ENCODE data around the gene CFAP299. TPM values are rescaled to one million over a fixed set of nuclear protein-coding genes. Genes with fewer than 3 reads are reported as not detected.

The CFAP299 gene
- total RNA-seq, 3 donors from 2014 or later = not detected

- peaks cover 20% of the 10 kb centered on the region for H3K4me1 Mint-ChIP-seq (ENCODE audit: low read depth)
- H3K36me3 Mint-ChIP-seq (ENCODE audit: insufficient read depth) = no peaks in the 10 kb centered on the region
- H3K27me3 Mint-ChIP-seq (ENCODE audit: low read depth) = no peaks in the 10 kb centered on the region
- H3K9me3 Mint-ChIP-seq = peaks cover 12% of the 10 kb centered on the region
- H3K4me3 Mint-ChIP-seq = no peak overlapping the region
- DNase-seq (no peak), ATAC-seq (no peak)
These were observed 506.2 kb downstream of the CFAP299 start for GRCh38 chr4:80841587-80842281.

GRCh38 chr4:80846210-80846609 lies 510.7 kb downstream of the CFAP299 start:
- H3K4me1 Mint-ChIP-seq (ENCODE audit: low read depth) = peaks cover 8% of the 10 kb centered on the region
- no peak for DNase-seq
- H3K36me3 Mint-ChIP-seq (ENCODE audit: insufficient read depth) = no peaks in the 10 kb centered on the region
- H3K4me3 Mint-ChIP-seq = no peak overlapping the region
- ATAC-seq = no peak
- peaks cover 5% of the 10 kb centered on the region for H3K27me3 Mint-ChIP-seq (ENCODE audit: low read depth)
- peaks cover 6% of the 10 kb centered on the region for H3K9me3 Mint-ChIP-seq

GRCh38 chr4:80852061-80852460 lies 516.5 kb downstream of the CFAP299 start:
- ATAC-seq (no peak), DNase-seq (no peak)
- no peaks in the 10 kb centered on the region for H3K9me3 Mint-ChIP-seq
- no peaks in the 10 kb centered on the region for H3K4me1 Mint-ChIP-seq (ENCODE audit: low read depth)
- no peak overlapping the region for H3K4me3 Mint-ChIP-seq
- H3K27me3 Mint-ChIP-seq (ENCODE audit: low read depth) = peaks cover 5% of the 10 kb centered on the region
- H3K36me3 Mint-ChIP-seq (ENCODE audit: insufficient read depth) = no peaks in the 10 kb centered on the region

- ATAC-seq (no peak), DNase-seq (no peak)
- H3K36me3 Mint-ChIP-seq (ENCODE audit: insufficient read depth) = no peaks in the 10 kb centered on the region
- H3K27me3 Mint-ChIP-seq (ENCODE audit: low read depth) = no peaks in the 10 kb centered on the region
- no peak overlapping the region for H3K4me3 Mint-ChIP-seq
- H3K9me3 Mint-ChIP-seq = no peaks in the 10 kb centered on the region
- H3K4me1 Mint-ChIP-seq (ENCODE audit: low read depth) = no peaks in the 10 kb centered on the region
These were observed 538.0 kb downstream of the CFAP299 start for GRCh38 chr4:80873571-80873970.

GRCh38 chr4:80874979-80875378 lies 539.4 kb downstream of the CFAP299 start:
- DNase-seq (no peak), ATAC-seq (no peak)
- H3K4me3 Mint-ChIP-seq = no peak overlapping the region
- no peaks in the 10 kb centered on the region for H3K4me1 Mint-ChIP-seq (ENCODE audit: low read depth)
- H3K27me3 Mint-ChIP-seq (ENCODE audit: low read depth) = no peaks in the 10 kb centered on the region
- H3K9me3 Mint-ChIP-seq = no peaks in the 10 kb centered on the region
- H3K36me3 Mint-ChIP-seq (ENCODE audit: insufficient read depth) = no peaks in the 10 kb centered on the region

GRCh38 chr4:80875642-80876041 lies 540.1 kb downstream of the CFAP299 start:
- no peaks in the 10 kb centered on the region for H3K4me1 Mint-ChIP-seq (ENCODE audit: low read depth)
- ATAC-seq (no peak), DNase-seq (no peak)
- H3K27me3 Mint-ChIP-seq (ENCODE audit: low read depth) = no peaks in the 10 kb centered on the region
- H3K36me3 Mint-ChIP-seq (ENCODE audit: insufficient read depth) = no peaks in the 10 kb centered on the region
- H3K9me3 Mint-ChIP-seq = no peaks in the 10 kb centered on the region
- no peak overlapping the region for H3K4me3 Mint-ChIP-seq

- no peak overlapping the region for H3K4me3 Mint-ChIP-seq
- ATAC-seq (no peak), DNase-seq (no peak)
- H3K4me1 Mint-ChIP-seq (ENCODE audit: low read depth) = no peaks in the 10 kb centered on the region
- no peaks in the 10 kb centered on the region for H3K9me3 Mint-ChIP-seq
- no peaks in the 10 kb centered on the region for H3K36me3 Mint-ChIP-seq (ENCODE audit: insufficient read depth)
- H3K27me3 Mint-ChIP-seq (ENCODE audit: low read depth) = no peaks in the 10 kb centered on the region
These were observed 541.3 kb downstream of the CFAP299 start for GRCh38 chr4:80876810-80877209.

- Mint-ChIP-seq H3K36me3 (ENCODE audit: insufficient read depth) (no peaks in the 10 kb centered on the region), H3K4me1 (ENCODE audit: low read depth) (no peaks in the 10 kb centered on the region), H3K9me3 (no peaks in the 10 kb centered on the region), H3K27me3 (ENCODE audit: low read depth) (no peaks in the 10 kb centered on the region), H3K4me3 (no peak overlapping the region)
- no peak for ATAC-seq
- no peak for DNase-seq
These were observed 542.7 kb downstream of the CFAP299 start for GRCh38 chr4:80878218-80878617.

- no peaks in the 10 kb centered on the region for H3K4me1 Mint-ChIP-seq (ENCODE audit: low read depth)
- DNase-seq (no peak), ATAC-seq (no peak)
These were observed 562.2 kb downstream of the CFAP299 start for GRCh38 chr4:80897537-80898303.

GRCh38 chr4:80900908-80901307 lies 565.4 kb downstream of the CFAP299 start:
- Mint-ChIP-seq H3K9me3 (no peaks in the 10 kb centered on the region), H3K36me3 (ENCODE audit: insufficient read depth) (no peaks in the 10 kb centered on the region), H3K4me1 (ENCODE audit: low read depth) (no peaks in the 10 kb centered on the region), H3K27me3 (ENCODE audit: low read depth) (no peaks in the 10 kb centered on the region), H3K4me3 (no peak overlapping the region)
- ATAC-seq (no peak), DNase-seq (no peak)

More at GRCh38 chr4:80897537-80898303, 562.2 kb downstream of the CFAP299 start:
- Mint-ChIP-seq H3K9me3 (no peaks in the 10 kb centered on the region), H3K36me3 (ENCODE audit: insufficient read depth) (no peaks in the 10 kb centered on the region), H3K4me3 (no peak overlapping the region), H3K27me3 (ENCODE audit: low read depth) (no peaks in the 10 kb centered on the region)

GRCh38 chr4:80903020-80903419 lies 567.5 kb downstream of the CFAP299 start:
- no peaks in the 10 kb centered on the region for H3K36me3 Mint-ChIP-seq (ENCODE audit: insufficient read depth)
- no peak for DNase-seq
- peaks cover 15% of the 10 kb centered on the region for H3K9me3 Mint-ChIP-seq
- no peak for ATAC-seq
- no peak overlapping the region for H3K4me3 Mint-ChIP-seq
- H3K4me1 Mint-ChIP-seq (ENCODE audit: low read depth) = no peaks in the 10 kb centered on the region
- H3K27me3 Mint-ChIP-seq (ENCODE audit: low read depth) = no peaks in the 10 kb centered on the region

GRCh38 chr4:80909938-80910337 lies 574.4 kb downstream of the CFAP299 start:
- Mint-ChIP-seq H3K4me3 (no peak overlapping the region), H3K4me1 (ENCODE audit: low read depth) (no peaks in the 10 kb centered on the region), H3K36me3 (ENCODE audit: insufficient read depth) (no peaks in the 10 kb centered on the region), H3K9me3 (peaks cover 15% of the 10 kb centered on the region), H3K27me3 (ENCODE audit: low read depth) (no peaks in the 10 kb centered on the region)
- no peak for ATAC-seq
- DNase-seq = no peak

- H3K4me3 Mint-ChIP-seq = no peak overlapping the region
- ATAC-seq = no peak
- no peaks in the 10 kb centered on the region for H3K27me3 Mint-ChIP-seq (ENCODE audit: low read depth)
- no peaks in the 10 kb centered on the region for H3K4me1 Mint-ChIP-seq (ENCODE audit: low read depth)
- H3K36me3 Mint-ChIP-seq (ENCODE audit: insufficient read depth) = no peaks in the 10 kb centered on the region
- H3K9me3 Mint-ChIP-seq = peaks cover 11% of the 10 kb centered on the region
- DNase-seq = no peak
These were observed 575.9 kb downstream of the CFAP299 start for GRCh38 chr4:80911458-80911857.

- Mint-ChIP-seq H3K27me3 (ENCODE audit: low read depth) (no peaks in the 10 kb centered on the region), H3K4me3 (no peak overlapping the region), H3K9me3 (peaks cover 2% of the 10 kb centered on the region), H3K4me1 (ENCODE audit: low read depth) (no peaks in the 10 kb centered on the region), H3K36me3 (ENCODE audit: insufficient read depth) (no peaks in the 10 kb centered on the region)
- no peak for DNase-seq
- no peak for ATAC-seq
These were observed 576.8 kb downstream of the CFAP299 start for GRCh38 chr4:80912350-80912749.

GRCh38 chr4:80913381-80913780 lies 577.9 kb downstream of the CFAP299 start:
- H3K4me1 Mint-ChIP-seq (ENCODE audit: low read depth) = no peaks in the 10 kb centered on the region
- DNase-seq = no peak

More at GRCh38 chr4:80913381-80913780, 577.9 kb downstream of the CFAP299 start:
- peak in 1 of 2 donors; percentile 43 for ATAC-seq
- no peaks in the 10 kb centered on the region for H3K9me3 Mint-ChIP-seq
- H3K27me3 Mint-ChIP-seq (ENCODE audit: low read depth) = no peaks in the 10 kb centered on the region
- no peak overlapping the region for H3K4me3 Mint-ChIP-seq
- no peaks in the 10 kb centered on the region for H3K36me3 Mint-ChIP-seq (ENCODE audit: insufficient read depth)

Measured in activated T-cell treated with anti-CD3 and anti-CD28 coated beads, Interleukin-2, amount 50 U/mL, for 4 hours (primary cell).